K562 (cell line): Measurements from ENCODE around the gene CCDC34. TPM values are rescaled to one million over a fixed set of nuclear protein-coding genes. Genes with fewer than 3 reads are reported as not detected.

Experiments
- ARNT ChIP-seq, 2 experiments: fragments of 450-650 bp; IDR thresholded peaks; 2 replicates each; pipeline ENCODE4 v1.6.1; 2016; ENCODE audit warnings: mild to moderate bottlenecking in 1 of 2
- BCLAF1 ChIP-seq, 2 experiments: fragments of 450-650 bp in 1 of 2; IDR thresholded peaks; 2 replicates each; pipeline ENCODE4 v1.6.1; 2011 to 2017; ENCODE audit warnings: low read depth in 2 of 2, antibody characterized with exemption in 1 of 2, borderline replicate concordance in 1 of 2, low read length in 1 of 2, mild to moderate bottlenecking in 1 of 2, mixed read lengths in 1 of 2; ENCODE audit not compliant: control insufficient read depth in 1 of 2
- CBX3 ChIP-seq, 2 experiments: IDR thresholded peaks; 1 replicate in 1 of 2; 2 replicates in 1 of 2; pipeline ENCODE4 v1.6.1; 2012; ENCODE audit warnings: inconsistent platforms in 2 of 2, low read length in 2 of 2, borderline replicate concordance in 1 of 2, control low read depth in 1 of 2
- CCNT2 ChIP-seq: IDR thresholded peaks from 2 replicates; pipeline ENCODE4 v1.6.1; 2011; ENCODE audit warnings: borderline replicate concordance, low read depth, mild to moderate bottlenecking, moderate library complexity, mixed read lengths, low read length; ENCODE audit not compliant: insufficient read length; ENCODE audit errors: extremely low read depth
- CREM ChIP-seq: IDR thresholded peaks from 2 replicates; pipeline ENCODE4 v1.6.1; 2014; ENCODE audit warnings: antibody characterized with exemption, low read depth
- HDAC8 ChIP-seq: fragments of 450-650 bp; IDR thresholded peaks from 2 replicates; pipeline ENCODE4 v1.6.1; 2016; ENCODE audit warnings: mild to moderate bottlenecking, missing genetic modification characterization, moderate library complexity, missing compliant biosample characterization
- HNRNPH1 ChIP-seq: fragments of 200-400 bp; formaldehyde crosslinking; optimal IDR thresholded peaks from 2 replicates; pipeline ENCODE3; 2017; ENCODE audit warnings: low read depth, mild to moderate bottlenecking, low read length, moderate library complexity
- KDM1A ChIP-seq, 2 experiments: fragments of 450-650 bp; IDR thresholded peaks; 2 replicates each; pipeline ENCODE4 v1.6.1; 2016; ENCODE audit warnings: mild to moderate bottlenecking in 2 of 2
- MEIS2 ChIP-seq: fragments of 450-650 bp; IDR thresholded peaks from 2 replicates; pipeline ENCODE4 v1.6.1; 2014; ENCODE audit warnings: mild to moderate bottlenecking; ENCODE audit not compliant: partially characterized antibody
- PKNOX1 ChIP-seq: fragments of 450-650 bp; IDR thresholded peaks from 2 replicates; pipeline ENCODE4 v1.6.1; 2016
- PTRF ChIP-seq: fragments of 450-650 bp; IDR thresholded peaks from 2 replicates; pipeline ENCODE4 v1.6.1; 2016; ENCODE audit warnings: mild to moderate bottlenecking, missing genetic modification characterization, missing compliant biosample characterization
- RAD21 ChIP-seq, 2 experiments: fragments of 250-450 bp in 1 of 2; fragments of 450-650 bp in 1 of 2; sonication (Bioruptor Pico) in 1 of 2; formaldehyde crosslinking in 1 of 2; IDR thresholded peaks in 1 of 2; conservative IDR thresholded peaks in 1 of 2; 2 replicates each; pipeline versions ENCODE4 v1.4.0 to v1.8.0; 2020 to 2022; ENCODE audit warnings: mild to moderate bottlenecking in 2 of 2, moderate library complexity in 1 of 2
- SMARCA4 ChIP-seq: fragments of 450-650 bp; IDR thresholded peaks from 2 replicates; pipeline ENCODE4 v1.6.1; 2016
- TCF3 ChIP-seq: sonication (generic); formaldehyde crosslinking; IDR thresholded peaks from 2 replicates; pipeline ENCODE4 v1.4.0; 2020; ENCODE audit warnings: mild to moderate bottlenecking, missing genetic modification reagents
- TEAD2 ChIP-seq: fragments of 450-650 bp; IDR thresholded peaks from 2 replicates; pipeline ENCODE4 v1.6.1; 2016; ENCODE audit warnings: missing genetic modification characterization, control low read depth, missing compliant biosample characterization
- YBX1 ChIP-seq: fragments of 450-650 bp; IDR thresholded peaks from 2 replicates; pipeline ENCODE4 v1.7.1; 2016; ENCODE audit warnings: mild to moderate bottlenecking
- ZEB2 ChIP-seq: fragments of 450-650 bp; IDR thresholded peaks from 2 replicates; pipeline ENCODE4 v1.6.1; 2016
- ZNF175 ChIP-seq: fragments of 200-800 bp; sonication (Bioruptor generic); IDR thresholded peaks from 2 replicates; pipeline ENCODE4 v1.6.1; 2016; ENCODE audit warnings: low read depth, mild to moderate bottlenecking, missing genetic modification characterization, missing compliant biosample characterization
- ZNF24 ChIP-seq: fragments of 450-650 bp; IDR thresholded peaks from 2 replicates; pipeline ENCODE4 v1.6.1; 2016
- polyA plus RNA-seq, 8 experiments: library from polyadenylated mRNA; depleted of rRNA in 4 of 8; stranded (reverse) in 5 of 8; unstranded in 3 of 8; fragments of >200 nt; fragmentation: Nextera tagmentation in 2 of 8; fragmentation: Illumina TruSeq in 1 of 8; extraction: Ambion mirVana in 2 of 8; extraction: Trizol in 1 of 8; gene quantifications; 2 replicates each; pipeline versions ENCODE4 v1.2.1 to v1.2.3, GENCODE V29; 2011 to 2014; ENCODE audit warnings: inconsistent platforms in 1 of 8, missing spikeins in 1 of 8
- total RNA-seq, 7 experiments: library from RNA; depleted of rRNA in 6 of 7; stranded (reverse); fragments of >200 nt in 6 of 7; fragmentation: Illumina TruSeq in 2 of 7; extraction: Trizol in 2 of 7; gene quantifications; 2 replicates each; pipeline versions ENCODE4 v1.2.1 to v1.2.3, GENCODE V29; 2011 to 2021; ENCODE audit warnings: low replicate concordance in 1 of 7
- TF ChIP-seq, protein P1 (sequence below): sonication (generic); formaldehyde crosslinking; IDR thresholded peaks from 2 replicates; pipeline ENCODE4 v1.4.0; 2020; ENCODE audit warnings: mild to moderate bottlenecking, missing genetic modification reagents

CCDC34 gene
- total and polyA plus RNA-seq, 9 of the 15 experiments (the other 6 are each of a cell fraction or from before 2014, with no cell fraction given), result 6.2 to 42.0 (median 15.7) TPM

- TF ChIP-seq ARNT (IDR thresholded peaks at IDR 0.05) (peak; percentile 56 to 94; a peak in 3 of 4 replicates), PKNOX1 (peak; percentile 72), KDM1A (IDR thresholded peaks at IDR 0.05) (peak; percentile 95 to 96), YBX1 (no peak), CCNT2 (peak; percentile 29), CBX3 (IDR thresholded peaks at IDR 0.05; ENCODE audit: borderline replicate concordance in 1 of 2, low read length in 2 of 2) (no peak), TEAD2 (tag) (no peak), BCLAF1 (IDR thresholded peaks at IDR 0.05; ENCODE audit: borderline replicate concordance in 1 of 2, control insufficient read depth in 1 of 2, low read depth in 2 of 2, low read length in 1 of 2) (peak in 1 of 2 experiments; percentile 79; a peak in 1 of 4 replicates), HNRNPH1 (no peak), PTRF (no peak), SMARCA4 (peak; percentile 97), MEIS2 (peak; percentile 79), CREM (0 out of 2 replicates have a peak, but pooled peaks have one; percentile 46), TCF3 (peak; percentile 90), HDAC8 (no peak), ZNF175 (CRISPR knock-in tag) (peak; percentile 64; the same call in 1 of the 2 replicates), ZNF24 (no peak), RAD21 (CRISPR knock-in tag; conservative IDR thresholded peaks at IDR 0.05 in 1 of 2, IDR thresholded peaks at IDR 0.05 in 1 of 2) (no peak), ZEB2 (peak; percentile 51; the same call in 1 of the 2 replicates)
- TF ChIP-seq, protein P1, sequence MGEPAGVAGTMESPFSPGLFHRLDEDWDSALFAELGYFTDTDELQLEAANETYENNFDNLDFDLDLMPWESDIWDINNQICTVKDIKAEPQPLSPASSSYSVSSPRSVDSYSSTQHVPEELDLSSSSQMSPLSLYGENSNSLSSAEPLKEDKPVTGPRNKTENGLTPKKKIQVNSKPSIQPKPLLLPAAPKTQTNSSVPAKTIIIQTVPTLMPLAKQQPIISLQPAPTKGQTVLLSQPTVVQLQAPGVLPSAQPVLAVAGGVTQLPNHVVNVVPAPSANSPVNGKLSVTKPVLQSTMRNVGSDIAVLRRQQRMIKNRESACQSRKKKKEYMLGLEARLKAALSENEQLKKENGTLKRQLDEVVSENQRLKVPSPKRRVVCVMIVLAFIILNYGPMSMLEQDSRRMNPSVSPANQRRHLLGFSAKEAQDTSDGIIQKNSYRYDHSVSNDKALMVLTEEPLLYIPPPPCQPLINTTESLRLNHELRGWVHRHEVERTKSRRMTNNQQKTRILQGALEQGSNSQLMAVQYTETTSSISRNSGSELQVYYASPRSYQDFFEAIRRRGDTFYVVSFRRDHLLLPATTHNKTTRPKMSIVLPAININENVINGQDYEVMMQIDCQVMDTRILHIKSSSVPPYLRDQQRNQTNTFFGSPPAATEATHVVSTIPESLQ, result no peak
Measured at GRCh38 chr11:27392278-27393114, 29.5 kb upstream of the CCDC34 start (continued).
